Endothelial cell of umbilical vein (primary cell): ENCODE results near the gene CNKSR3. TPM values are rescaled to one million over a fixed set of nuclear protein-coding genes. Genes with fewer than 3 reads are reported as not detected.

Experiments used
- BruUV-seq: library from RNA; stranded (reverse); fragments of 400-500 nt; replicated peaks from 2 replicates; lab custom pipeline; 2021; lab: Mats Ljungman, UMichigan
- CTCF ChIA-PET: fragments of 300-600, 350-600 bp; sonication (Branson Sonifier 250); formaldehyde crosslinking; loops from one replicate; lab custom pipeline; 2021; ENCODE audit warnings: antibody characterized with exemption, inconsistent platforms; lab: Charles Lee
- POLR2A ChIA-PET: fragments of 300-600, 350-600 bp; sonication (Branson Sonifier 250); formaldehyde crosslinking; loops from one replicate; lab custom pipeline; 2021; ENCODE audit warnings: antibody characterized with exemption, inconsistent platforms; lab: Charles Lee
- DNase-seq: peaks from one replicate; pipeline ENCODE4 v3.0.0-alpha.2; 2011; ENCODE audit warnings: low read depth, low spot score
- FAIRE-seq: peaks from 2 replicates; lab custom pipeline; 2011; peaks lifted over from hg19 to GRCh38; lab: Jason Lieb, UNC
- H2AFZ ChIP-seq: 2 replicates; pipeline ENCODE4 v1.6.0; 2012; ENCODE audit warnings: low read depth, low read length, control low read depth, inconsistent platforms
- H3K27ac ChIP-seq: 2 replicates; pipeline ENCODE4 v1.5.1; 2011; ENCODE audit warnings: low read depth, mild to moderate bottlenecking, control low read depth, low read length, moderate library complexity; ENCODE audit not compliant: insufficient read depth
- H3K27me3 ChIP-seq, 2 experiments: 2 replicates each; pipeline versions ENCODE4 v1.6.0 to v1.6.1; 2011; ENCODE audit warnings: low read length in 2 of 2, mixed read lengths in 1 of 2; ENCODE audit not compliant: control insufficient read depth in 2 of 2, insufficient read depth in 2 of 2
- H3K36me3 ChIP-seq, 2 experiments: 2 replicates in 1 of 2; 3 replicates in 1 of 2; pipeline ENCODE4 v1.5.1; 2011; ENCODE audit warnings: low read length in 2 of 2, mild to moderate bottlenecking in 1 of 2, moderate library complexity in 1 of 2; ENCODE audit not compliant: control insufficient read depth in 2 of 2, insufficient read depth in 2 of 2; ENCODE audit errors: extremely low read depth in 1 of 2
- H3K4me1 ChIP-seq: 3 replicates; pipeline ENCODE4 v1.5.1; 2011; ENCODE audit warnings: mild to moderate bottlenecking, low read length; ENCODE audit not compliant: control insufficient read depth, insufficient read depth; ENCODE audit errors: extremely low read depth
- H3K4me2 ChIP-seq: 2 replicates; pipeline ENCODE4 v1.6.1; 2011; ENCODE audit warnings: low read length, control low read depth, mixed read lengths; ENCODE audit not compliant: insufficient read depth
- H3K4me3 ChIP-seq, 3 experiments: fragments of 200-600 bp in 1 of 3; sonication (generic), shearing (Covaris generic) in 1 of 3; replicated peaks in 1 of 3; 2 replicates each; pipeline ENCODE4 v1.5.1; 2011 to 2016; ENCODE audit warnings: control low read depth in 3 of 3, low read length in 3 of 3, mild to moderate bottlenecking in 2 of 3, inconsistent platforms in 1 of 3, low read depth in 1 of 3, moderate library complexity in 1 of 3; ENCODE audit not compliant: insufficient read depth in 1 of 3
- H3K79me2 ChIP-seq: 2 replicates; pipeline ENCODE4 v1.6.0; 2012; ENCODE audit warnings: low read length, inconsistent platforms; ENCODE audit not compliant: control insufficient read depth, insufficient read depth
- H3K9ac ChIP-seq: replicated peaks from 2 replicates; pipeline ENCODE3; 2011; ENCODE audit warnings: low read length, control low read depth; ENCODE audit not compliant: insufficient read depth; ENCODE audit errors: extremely low read depth
- H3K9me1 ChIP-seq: replicated peaks from 3 replicates; pipeline ENCODE4 v1.6.0; 2011; ENCODE audit warnings: mild to moderate bottlenecking, low read length; ENCODE audit not compliant: control insufficient read depth, insufficient read depth; ENCODE audit errors: extremely low read depth
- H3K9me3 ChIP-seq: replicated peaks from 2 replicates; pipeline ENCODE4 v1.5.1; 2012; ENCODE audit warnings: low read length, inconsistent platforms; ENCODE audit not compliant: control insufficient read depth, insufficient read depth
- H4K20me1 ChIP-seq: replicated peaks from 2 replicates; pipeline ENCODE3; 2011; ENCODE audit warnings: mild to moderate bottlenecking, low read length; ENCODE audit not compliant: control insufficient read depth, insufficient read depth; ENCODE audit errors: extremely low read depth
- CTCF ChIP-seq, 2 donors: IDR thresholded peaks; 1 replicate in 1 of 2; 2 replicates in 1 of 2; pipeline ENCODE4 v1.5.1; 2011; ENCODE audit warnings: low read length in 2 of 2, mild to moderate bottlenecking in 2 of 2, moderate library complexity in 2 of 2, control low read depth in 1 of 2, inconsistent platforms in 1 of 2, low read depth in 1 of 2; ENCODE audit not compliant: insufficient read depth in 1 of 2; ENCODE audit errors: extremely low read depth in 1 of 2
- EZH2 ChIP-seq: IDR thresholded peaks from 2 replicates; pipeline ENCODE4 v1.6.1; 2012; ENCODE audit warnings: borderline replicate concordance, low read depth, mild to moderate bottlenecking, moderate library complexity, low read length, inconsistent platforms; ENCODE audit not compliant: severe bottlenecking
- FOS ChIP-seq: IDR thresholded peaks from 2 replicates; pipeline ENCODE4 v1.6.1; 2011; ENCODE audit warnings: mild to moderate bottlenecking, low read length, moderate library complexity, borderline replicate concordance; ENCODE audit not compliant: insufficient read depth
- GATA2 ChIP-seq: IDR thresholded peaks from 2 replicates; pipeline ENCODE4 v1.7.0; 2011; ENCODE audit warnings: low read depth, mild to moderate bottlenecking, moderate library complexity, mixed read lengths, low read length; ENCODE audit not compliant: insufficient read length, insufficient read depth
- JUN ChIP-seq: IDR thresholded peaks from 2 replicates; pipeline ENCODE4 v1.6.1; 2011; ENCODE audit warnings: borderline replicate concordance, low read depth; ENCODE audit not compliant: insufficient read length, insufficient read depth
- MAX ChIP-seq: IDR thresholded peaks from 2 replicates; pipeline ENCODE4 v1.6.1; 2011; ENCODE audit not compliant: insufficient read depth, insufficient read length
- MYC ChIP-seq: IDR thresholded peaks from one replicate; pipeline ENCODE4 v1.6.1; 2011; ENCODE audit warnings: mild to moderate bottlenecking, low read depth, low read length
- POLR2A ChIP-seq: IDR thresholded peaks from 2 replicates; pipeline ENCODE4 v1.6.1; 2012; ENCODE audit warnings: low read depth, mild to moderate bottlenecking, control low read depth, low read length
- POLR2AphosphoS5 ChIP-seq: IDR thresholded peaks from 2 replicates; pipeline ENCODE4 v1.6.1; 2012; ENCODE audit warnings: low read depth, mild to moderate bottlenecking, control low read depth, low read length, moderate library complexity; ENCODE audit not compliant: insufficient read depth
- dilution Hi-C: fragments of 300-500 bp; cut with MboI; formaldehyde crosslinking; loops from one replicate; pipeline ENCODE4 v1.15.0; 2019; ENCODE audit warnings: low sequenced_read_pairs; ENCODE audit not compliant: extremely low pct_ligation_motif_present
- intact Hi-C: fragments of 100-400 bp; cut with micrococcal nuclease; formaldehyde crosslinking; loops from one replicate; pipeline ENCODE4 v1.10.0; 2022
- polyA plus RNA-seq, 4 experiments: library from polyadenylated mRNA; depleted of rRNA in 3 of 4; stranded (reverse) in 3 of 4; unstranded in 1 of 4; fragments of >200 nt; gene quantifications; 2 replicates each; pipeline versions ENCODE4 v1.2.1 to v1.2.3, GENCODE V29; 2011 to 2012; ENCODE audit warnings: missing spikeins in 1 of 4
- total RNA-seq: library from RNA; stranded (reverse); gene quantifications from 2 replicates; pipeline ENCODE4 v1.2.3, GENCODE V29; 2021

Gene CNKSR3
- total and polyA plus RNA-seq, 2 donors (not counting 3 experiments of a cell fraction or from before 2014, with no cell fraction given), result 2.3 to 15.6 TPM

- no peaks in the 10 kb centered on the region for H3K9me1 ChIP-seq
- H3K27me3 ChIP-seq, result no peaks in the 10 kb centered on the region
- no TSS peak for BruUV-seq
- no peak overlapping the region for H3K9ac ChIP-seq
- intact Hi-C loops, result no loop called here
- no peak for TF ChIP-seq MAX
- no peak for TF ChIP-seq FOS
- TF ChIP-seq MYC, result no peak
- no peak for TF ChIP-seq POLR2A
- TF ChIP-seq EZH2, result no peak
- no peak for TF ChIP-seq POLR2AphosphoS5
- no peak for TF ChIP-seq JUN
- no peak for TF ChIP-seq CTCF (IDR thresholded peaks at IDR 0.05; ENCODE audit: extremely low read depth in 1 of 2, insufficient read depth in 1 of 2, low read depth in 1 of 2, low read length in 2 of 2)
- TF ChIP-seq GATA2, result no peak
- ChIA-PET CTCF (interaction anchor here (1.8 kb wide), 1 partner anchor 50 kb away, joined by 6 read pairs; no protein-coding TSS in a partner anchor), POLR2A (no interaction called here)
- peaks cover 19% of the 10 kb centered on the region for H3K4me1 ChIP-seq
- no peak overlapping the region for H2AFZ ChIP-seq
- H3K4me3 ChIP-seq, result no peak overlapping the region
- no peak overlapping the region for H3K4me2 ChIP-seq
- DNase-seq (no peak), FAIRE-seq (no peak)
- H3K27ac ChIP-seq, result no peak overlapping the region
- H4K20me1 ChIP-seq, result peaks cover 2% of the 10 kb centered on the region
- no peaks in the 10 kb centered on the region for H3K9me3 ChIP-seq
- dilution Hi-C loops, result no loop called here
- no peaks in the 10 kb centered on the region for H3K79me2 ChIP-seq
- H3K36me3 ChIP-seq, result no peaks in the 10 kb centered on the region
Measured at GRCh38 chr6:154450498-154450897, 60.0 kb downstream of the CNKSR3 start.
